H1 (cell line): ENCODE data around the gene MROH7.

Experiments used
- CEBPB ChIP-seq: IDR thresholded peaks from 2 replicates; pipeline ENCODE4 v1.6.1; 2012; ENCODE audit warnings: low read depth, low read length
- KDM5A ChIP-seq: fragments of 200-600 bp; IDR thresholded peaks from 2 replicates; pipeline ENCODE4 v1.7.1; 2012; ENCODE audit warnings: mild to moderate bottlenecking, low read length, inconsistent platforms, mixed read lengths
- TF ChIP-seq, protein P1 (sequence below), 3 experiments: IDR thresholded peaks; 1 replicate in 2 of 3; 2 replicates in 1 of 3; pipeline versions ENCODE4 v1.5.1 to v1.6.1; 2011; ENCODE audit warnings: low read length in 3 of 3, mild to moderate bottlenecking in 3 of 3, inconsistent platforms in 2 of 3, low read depth in 1 of 3, moderate library complexity in 1 of 3; ENCODE audit not compliant: insufficient read depth in 1 of 3; ENCODE audit errors: control extremely low read depth in 1 of 3

GRCh38 chr1:54698346-54698745 is 56.8 kb downstream of the MROH7 start:
- no peak for TF ChIP-seq KDM5A
- TF ChIP-seq, protein P1, sequence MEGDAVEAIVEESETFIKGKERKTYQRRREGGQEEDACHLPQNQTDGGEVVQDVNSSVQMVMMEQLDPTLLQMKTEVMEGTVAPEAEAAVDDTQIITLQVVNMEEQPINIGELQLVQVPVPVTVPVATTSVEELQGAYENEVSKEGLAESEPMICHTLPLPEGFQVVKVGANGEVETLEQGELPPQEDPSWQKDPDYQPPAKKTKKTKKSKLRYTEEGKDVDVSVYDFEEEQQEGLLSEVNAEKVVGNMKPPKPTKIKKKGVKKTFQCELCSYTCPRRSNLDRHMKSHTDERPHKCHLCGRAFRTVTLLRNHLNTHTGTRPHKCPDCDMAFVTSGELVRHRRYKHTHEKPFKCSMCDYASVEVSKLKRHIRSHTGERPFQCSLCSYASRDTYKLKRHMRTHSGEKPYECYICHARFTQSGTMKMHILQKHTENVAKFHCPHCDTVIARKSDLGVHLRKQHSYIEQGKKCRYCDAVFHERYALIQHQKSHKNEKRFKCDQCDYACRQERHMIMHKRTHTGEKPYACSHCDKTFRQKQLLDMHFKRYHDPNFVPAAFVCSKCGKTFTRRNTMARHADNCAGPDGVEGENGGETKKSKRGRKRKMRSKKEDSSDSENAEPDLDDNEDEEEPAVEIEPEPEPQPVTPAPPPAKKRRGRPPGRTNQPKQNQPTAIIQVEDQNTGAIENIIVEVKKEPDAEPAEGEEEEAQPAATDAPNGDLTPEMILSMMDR (IDR thresholded peaks at IDR 0.05; ENCODE audit: control extremely low read depth in 1 of 3, insufficient read depth in 1 of 3, low read depth in 1 of 3, low read length in 3 of 3), result no peak
- TF ChIP-seq CEBPB, result no peak
